K562 (cell line): ENCODE data around the gene SFSWAP. TPM values are rescaled to one million over a fixed set of nuclear protein-coding genes. Genes with fewer than 3 reads are reported as not detected.

Experiments
- ATAC-seq: fragments of 200-7000 bp; cut with Tn5 transposase; 3 replicates; pipeline ENCODE4 v1.9.1; 2020; ENCODE audit warnings: moderate library complexity
- BruUV-seq: library from RNA; stranded (reverse); fragments of 400-500 nt; replicated peaks from 2 replicates; lab custom pipeline; 2021; lab: Mats Ljungman, UMichigan
- CTCF ChIA-PET: fragments of 300-600 bp; formaldehyde crosslinking; extraction: SDS; loops from one replicate; lab custom pipeline; 2021; ENCODE audit warnings: low intra/inter-chr PET ratio; lab: Yijun Ruan, JAX
- POLR2A ChIA-PET: fragments of 300-600, 350-650 bp; sonication (Branson Sonifier 250); formaldehyde crosslinking; extraction: SDS; loops from one replicate; lab custom pipeline; 2021; ENCODE audit warnings: antibody characterized with exemption, inconsistent platforms; lab: Yijun Ruan, JAX
- DNase-seq, 4 experiments: peaks; one replicate each; pipeline versions ENCODE4 v3.0.0 to v3.0.0-alpha.2; 2011 to 2018; ENCODE audit warnings: low spot score in 3 of 4, mixed read lengths in 3 of 4; ENCODE audit errors: extremely low read depth in 1 of 4
- FAIRE-seq: peaks from 2 replicates; lab custom pipeline; 2011; peaks lifted over from hg19 to GRCh38; lab: Jason Lieb, UNC
- H2AFZ ChIP-seq: 2 replicates; pipeline ENCODE4 v1.6.0; 2011; ENCODE audit warnings: low read depth, low read length, control low read depth, inconsistent platforms
- H3K27ac ChIP-seq: fragments of 200-600 bp; 3 replicates; pipeline ENCODE4 v1.8.0; 2011; ENCODE audit warnings: low read depth, mild to moderate bottlenecking, control low read depth, inconsistent platforms, low read length, moderate library complexity, mixed read lengths; ENCODE audit errors: extremely low read depth
- H3K27me3 ChIP-seq, 2 experiments: fragments of 300-600 bp in 1 of 2; 2 replicates in 1 of 2; 3 replicates in 1 of 2; pipeline versions ENCODE4 v1.6.0 to v1.8.0; 2011; ENCODE audit warnings: inconsistent platforms in 2 of 2, low read length in 2 of 2, mild to moderate bottlenecking in 1 of 2, mixed read lengths in 1 of 2, moderate library complexity in 1 of 2; ENCODE audit not compliant: control insufficient read depth in 2 of 2, insufficient read depth in 2 of 2
- H3K36me3 ChIP-seq: fragments of 300-600 bp; 3 replicates; pipeline ENCODE4 v1.8.0; 2011; ENCODE audit warnings: mild to moderate bottlenecking, low read length, inconsistent platforms; ENCODE audit not compliant: control insufficient read depth, insufficient read depth
- H3K4me1 ChIP-seq, 2 experiments: fragments of 200-600 bp in 1 of 2; replicated peaks in 1 of 2; 2 replicates in 1 of 2; 3 replicates in 1 of 2; pipeline versions ENCODE4 v1.5.1 to v1.8.0; 2011; ENCODE audit warnings: inconsistent platforms in 2 of 2, low read length in 2 of 2, mild to moderate bottlenecking in 1 of 2, mixed read lengths in 1 of 2, moderate library complexity in 1 of 2; ENCODE audit not compliant: control insufficient read depth in 2 of 2, insufficient read depth in 2 of 2
- H3K4me2 ChIP-seq: 2 replicates; pipeline ENCODE4 v1.6.1; 2011; ENCODE audit warnings: low read length, control low read depth, inconsistent platforms, mixed read lengths; ENCODE audit not compliant: insufficient read depth
- H3K4me3 ChIP-seq: fragments of 200-600 bp; sonication (generic), shearing (Covaris generic); 2 replicates; pipeline ENCODE4 v1.5.1; 2016; ENCODE audit warnings: control low read depth, inconsistent platforms
- H3K79me2 ChIP-seq: fragments of 200-600 bp; 3 replicates; pipeline ENCODE4 v1.8.0; 2011; ENCODE audit warnings: low read length, inconsistent platforms; ENCODE audit not compliant: control insufficient read depth, insufficient read depth
- H3K9ac ChIP-seq, 2 experiments: 2 replicates each; pipeline versions ENCODE4 v1.6.0 to v1.6.1; 2011; ENCODE audit warnings: low read depth in 2 of 2, low read length in 2 of 2, control low read depth in 1 of 2, inconsistent platforms in 1 of 2, mild to moderate bottlenecking in 1 of 2, mixed read lengths in 1 of 2; ENCODE audit not compliant: insufficient read depth in 1 of 2
- H3K9me1 ChIP-seq: one replicate; pipeline ENCODE4 v1.6.0; 2011; ENCODE audit warnings: inconsistent platforms, mild to moderate bottlenecking, low read length, moderate library complexity; ENCODE audit not compliant: control insufficient read depth, insufficient read depth
- H3K9me3 ChIP-seq: replicated peaks from 2 replicates; pipeline ENCODE4 v1.5.1; 2011; ENCODE audit warnings: low read depth, low read length, inconsistent platforms; ENCODE audit not compliant: control insufficient read depth, insufficient read depth
- H4K20me1 ChIP-seq: replicated peaks from 2 replicates; pipeline ENCODE4 v1.6.1; 2011; ENCODE audit warnings: low read length, inconsistent platforms, mixed read lengths; ENCODE audit not compliant: control insufficient read depth, insufficient read depth
- CCAR2 ChIP-seq: fragments of 200-400 bp; formaldehyde crosslinking; IDR thresholded peaks from 2 replicates; pipeline ENCODE4 v1.6.1; 2017; ENCODE audit warnings: mild to moderate bottlenecking, low read depth, low read length
- CREM ChIP-seq: IDR thresholded peaks from 2 replicates; pipeline ENCODE4 v1.6.1; 2014; ENCODE audit warnings: antibody characterized with exemption, low read depth
- ETS1 ChIP-seq: conservative IDR thresholded peaks from 2 replicates; pipeline ENCODE4 v1.6.1; 2011; ENCODE audit warnings: low read depth, mild to moderate bottlenecking, low read length; ENCODE audit not compliant: control insufficient read depth
- JUND ChIP-seq, 2 experiments: IDR thresholded peaks; 2 replicates in 1 of 2; 3 replicates in 1 of 2; pipeline ENCODE4 v1.6.1; 2011; ENCODE audit warnings: borderline replicate concordance in 2 of 2, low read depth in 2 of 2, low read length in 2 of 2, improper control_type of control experiment in 1 of 2, missing biosample characterization in 1 of 2, missing genetic modification characterization in 1 of 2, missing genetic modification reagents in 1 of 2
- RBM15 ChIP-seq: fragments of 200-400 bp; formaldehyde crosslinking; IDR thresholded peaks from 2 replicates; pipeline ENCODE4 v1.6.1; 2018; ENCODE audit warnings: mild to moderate bottlenecking, low read length, moderate library complexity; ENCODE audit not compliant: insufficient read depth
- USF2 ChIP-seq: sonication (generic); formaldehyde crosslinking; IDR thresholded peaks from 2 replicates; pipeline ENCODE4 v1.5.0; 2020; ENCODE audit warnings: missing genetic modification reagents
- ZMIZ1 ChIP-seq, 2 experiments: fragments of 150-350 bp in 1 of 2; IDR thresholded peaks; 2 replicates each; pipeline ENCODE4 v1.6.1; 2012 to 2016; ENCODE audit warnings: low read depth in 2 of 2, low read length in 2 of 2, mild to moderate bottlenecking in 1 of 2, moderate library complexity in 1 of 2
- ZNF239 ChIP-seq: fragments of 250-450 bp; sonication (Bioruptor Pico); IDR thresholded peaks from 2 replicates; pipeline ENCODE4 v1.4.0; 2020; ENCODE audit warnings: mild to moderate bottlenecking
- WGBS: fragments of 100-300 bp; shearing (Covaris generic); methylation state at CpG from one replicate; pipeline ENCODE4 v1.1.6; 2016; ENCODE audit warnings: low coverage, mixed read lengths; ENCODE audit not compliant: insufficient coverage; ENCODE audit errors: missing lambda C conversion rate; 5-methylcytosine and 5-hydroxymethylcytosine counted together
- in situ Hi-C: fragments of 300-500 bp; cut with MboI; formaldehyde crosslinking; loops from 4 replicates; pipeline ENCODE4 v1.15.0; 2018; ENCODE audit warnings: inconsistent platforms, mixed read lengths
- intact Hi-C: fragments of 100-400 bp; cut with micrococcal nuclease; formaldehyde crosslinking; loops from 2 replicates; pipeline ENCODE4 v1.14.2; 2022
- polyA plus RNA-seq, 8 experiments: library from polyadenylated mRNA; depleted of rRNA in 4 of 8; stranded (reverse) in 5 of 8; unstranded in 3 of 8; fragments of >200 nt; fragmentation: Nextera tagmentation in 2 of 8; fragmentation: Illumina TruSeq in 1 of 8; extraction: Ambion mirVana in 2 of 8; extraction: Trizol in 1 of 8; gene quantifications; 2 replicates each; pipeline versions ENCODE4 v1.2.1 to v1.2.3, GENCODE V29; 2011 to 2014; ENCODE audit warnings: inconsistent platforms in 1 of 8, missing spikeins in 1 of 8
- total RNA-seq, 7 experiments: library from RNA; depleted of rRNA in 6 of 7; stranded (reverse); fragments of >200 nt in 6 of 7; fragmentation: Illumina TruSeq in 2 of 7; extraction: Trizol in 2 of 7; gene quantifications; 2 replicates each; pipeline versions ENCODE4 v1.2.1 to v1.2.3, GENCODE V29; 2011 to 2021; ENCODE audit warnings: low replicate concordance in 1 of 7

SFSWAP gene
- total and polyA plus RNA-seq, 9 of the 15 experiments (the other 6 are each of a cell fraction or from before 2014, with no cell fraction given): 2.4 to 60.4 (median 32.6) TPM

GRCh38 chr12:131840643-131841416 is 129.9 kb downstream of the SFSWAP start:
- no peak overlapping the region for H3K9ac ChIP-seq
- WGBS: 81% methylated on average over 38 of the region's 46 CpGs
- intact Hi-C loops: no loop called here
- H3K4me3 ChIP-seq: no peak overlapping the region
- no peaks in the 10 kb centered on the region for H3K9me3 ChIP-seq
- POLR2A ChIA-PET: interaction anchor here (0.6 kb wide), 1 partner anchor 19 kb away, joined by 3 read pairs; no protein-coding TSS in a partner anchor
- H3K4me2 ChIP-seq: no peak overlapping the region
- ATAC-seq (no peak), FAIRE-seq (no peak), DNase-seq (no peak)
- no peaks in the 10 kb centered on the region for H3K36me3 ChIP-seq
- H3K27ac ChIP-seq: no peak overlapping the region
- H3K4me1 ChIP-seq: peaks cover 0 to 37% of the 10 kb centered on the region in 2 experiments; a peak in 3 of 5 replicates
- no peak for TF ChIP-seq ETS1
- H2AFZ ChIP-seq: no peak overlapping the region
- no peaks in the 10 kb centered on the region for H3K79me2 ChIP-seq
- H3K9me1 ChIP-seq: no peaks in the 10 kb centered on the region
- in situ Hi-C loops: no loop called here
- no peaks in the 10 kb centered on the region for H3K27me3 ChIP-seq
- BruUV-seq: no TSS peak
- CTCF ChIA-PET: no interaction called here
- H4K20me1 ChIP-seq: no peaks in the 10 kb centered on the region

GRCh38 chr12:131841547-131841946 is 130.7 kb downstream of the SFSWAP start:
- WGBS: 85% methylated on average over 22 of the region's 22 CpGs
- no peak overlapping the region for H3K27ac ChIP-seq
- intact Hi-C loops: no loop called here
- no peaks in the 10 kb centered on the region for H3K9me1 ChIP-seq
- H3K9me3 ChIP-seq: no peaks in the 10 kb centered on the region
- H2AFZ ChIP-seq: no peak overlapping the region
- no peak for DNase-seq
- CTCF ChIA-PET: no interaction called here
- in situ Hi-C loops: no loop called here
- FAIRE-seq: no peak
- POLR2A ChIA-PET: no interaction called here
- no peak overlapping the region for H3K4me2 ChIP-seq
- H3K79me2 ChIP-seq: no peaks in the 10 kb centered on the region
- H4K20me1 ChIP-seq: no peaks in the 10 kb centered on the region
- no peak overlapping the region for H3K9ac ChIP-seq
- H3K36me3 ChIP-seq: no peaks in the 10 kb centered on the region
- H3K27me3 ChIP-seq: no peaks in the 10 kb centered on the region
- BruUV-seq: no TSS peak
- no peak overlapping the region for H3K4me3 ChIP-seq
- peaks cover 0 to 36% of the 10 kb centered on the region in 2 experiments; a peak in 3 of 5 replicates for H3K4me1 ChIP-seq
- no peak for ATAC-seq
- TF ChIP-seq CCAR2 (no peak), USF2 (CRISPR knock-in tag) (no peak), ZNF239 (CRISPR knock-in tag) (no peak), CREM (no peak), JUND (IDR thresholded peaks at IDR 0.05; ENCODE audit: borderline replicate concordance, low read depth, low read length) (no peak), JUND (tag; IDR thresholded peaks at IDR 0.05; ENCODE audit: borderline replicate concordance, low read depth, low read length) (no peak), RBM15 (no peak), ZMIZ1 (IDR thresholded peaks at IDR 0.05; ENCODE audit: low read depth in 2 of 2, low read length in 2 of 2) (no peak)
